ENCODE measurements around the gene CYBC1.
A peak's percentile ranks its signal among the peaks of the same experiment; 100 is the strongest.

Gene CYBC1

DNA sequence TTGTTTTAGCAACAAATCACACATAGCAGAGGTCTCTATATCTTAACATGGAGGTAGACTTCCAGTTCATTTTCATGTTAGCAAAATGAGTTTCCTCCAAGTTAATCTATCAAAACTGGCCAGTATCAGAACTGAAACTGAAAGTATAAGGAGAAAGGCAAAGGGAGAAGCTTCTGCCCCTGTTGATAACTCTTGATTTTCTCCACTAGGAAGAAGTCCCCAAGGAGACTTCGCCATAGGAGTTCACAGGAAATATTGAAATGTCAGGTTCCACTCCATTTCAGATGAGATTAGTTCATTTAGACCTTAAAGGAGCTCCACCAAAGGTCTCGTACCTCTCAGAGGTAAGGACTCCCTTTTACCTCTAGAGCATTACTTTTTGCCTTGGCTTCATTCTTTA, 31.0 kb downstream of the CYBC1 start:
- TF ChIP-seq, protein P1, sequence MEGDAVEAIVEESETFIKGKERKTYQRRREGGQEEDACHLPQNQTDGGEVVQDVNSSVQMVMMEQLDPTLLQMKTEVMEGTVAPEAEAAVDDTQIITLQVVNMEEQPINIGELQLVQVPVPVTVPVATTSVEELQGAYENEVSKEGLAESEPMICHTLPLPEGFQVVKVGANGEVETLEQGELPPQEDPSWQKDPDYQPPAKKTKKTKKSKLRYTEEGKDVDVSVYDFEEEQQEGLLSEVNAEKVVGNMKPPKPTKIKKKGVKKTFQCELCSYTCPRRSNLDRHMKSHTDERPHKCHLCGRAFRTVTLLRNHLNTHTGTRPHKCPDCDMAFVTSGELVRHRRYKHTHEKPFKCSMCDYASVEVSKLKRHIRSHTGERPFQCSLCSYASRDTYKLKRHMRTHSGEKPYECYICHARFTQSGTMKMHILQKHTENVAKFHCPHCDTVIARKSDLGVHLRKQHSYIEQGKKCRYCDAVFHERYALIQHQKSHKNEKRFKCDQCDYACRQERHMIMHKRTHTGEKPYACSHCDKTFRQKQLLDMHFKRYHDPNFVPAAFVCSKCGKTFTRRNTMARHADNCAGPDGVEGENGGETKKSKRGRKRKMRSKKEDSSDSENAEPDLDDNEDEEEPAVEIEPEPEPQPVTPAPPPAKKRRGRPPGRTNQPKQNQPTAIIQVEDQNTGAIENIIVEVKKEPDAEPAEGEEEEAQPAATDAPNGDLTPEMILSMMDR (IDR thresholded peaks at IDR 0.05; ENCODE audit: low read depth, low read length, missing control alignments): no peak
- peak overlapping the region; percentile 77; the same call in 1 of the 2 replicates for H3K4me3 ChIP-seq (ENCODE audit: low read depth, low read length)
- DNase-seq (ENCODE audit: low read depth): no peak

DNA sequence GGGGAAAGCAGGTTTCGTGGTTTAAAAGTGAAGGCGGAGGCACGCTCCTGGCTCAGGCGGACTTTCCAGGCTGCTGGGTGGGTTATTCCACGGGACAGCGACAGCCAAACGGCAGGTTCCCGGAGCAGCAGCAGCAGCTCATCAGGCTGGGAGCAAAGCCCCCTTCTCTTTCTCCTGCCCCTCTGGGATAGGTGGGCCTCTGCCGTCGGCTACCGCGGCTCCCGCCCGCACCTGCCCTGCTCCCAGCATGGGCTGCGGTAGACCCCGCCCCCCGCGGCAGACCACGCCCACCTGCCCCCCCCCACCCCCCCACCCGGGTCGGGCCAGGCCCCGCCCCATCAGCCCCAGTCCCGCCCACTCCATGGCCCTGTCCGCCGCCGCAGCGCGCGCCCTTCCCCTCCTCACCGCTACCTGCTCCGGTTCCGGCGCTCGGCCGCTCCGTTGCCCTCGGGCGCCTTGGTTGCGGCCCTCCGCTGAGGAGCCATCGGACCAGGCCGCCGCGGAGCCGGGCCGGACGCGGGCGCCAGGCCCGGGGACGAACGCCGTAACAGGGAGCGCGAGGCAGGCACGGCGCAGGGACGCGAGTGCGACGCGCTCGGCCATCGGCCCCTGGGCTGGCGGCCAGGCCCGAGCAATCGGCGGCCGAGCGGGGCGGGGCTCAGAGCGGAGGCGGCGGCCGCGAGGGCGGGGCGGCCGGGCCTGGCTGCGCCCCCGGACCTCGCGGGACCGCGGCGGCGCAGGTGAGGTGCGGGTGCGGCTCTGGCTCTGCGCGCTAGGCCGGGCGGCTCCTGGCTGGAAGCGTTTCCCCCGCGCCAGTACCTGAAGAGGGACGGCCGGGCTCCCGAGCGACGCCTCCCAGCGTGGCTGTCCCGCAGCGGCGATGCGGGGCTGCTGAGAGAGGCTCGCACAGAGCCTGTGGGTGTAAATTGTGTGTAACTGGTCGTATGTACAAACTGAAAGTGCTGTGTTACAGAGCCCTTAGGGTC, 32.3 kb downstream of the CYBC1 start, which contains the start of the genes HEXD and OGFOD3:
HEXD (plus strand) TSS at position 347 of the 986 bp plus-strand sequence. CDS start 1,453 bp downstream, outside the sequence.
OGFOD3 (minus strand) TSS at position 586 of the 986 bp plus-strand sequence; CDS start at position 485, 101 bp downstream.
- no peak for DNase-seq (ENCODE audit: low read depth)
- H3K4me3 ChIP-seq (ENCODE audit: low read depth, low read length): peak within 1 kb of the TSS; percentile 77
- TF ChIP-seq, protein P1 (IDR thresholded peaks at IDR 0.05; ENCODE audit: low read depth, low read length, missing control alignments): no peak

DNA sequence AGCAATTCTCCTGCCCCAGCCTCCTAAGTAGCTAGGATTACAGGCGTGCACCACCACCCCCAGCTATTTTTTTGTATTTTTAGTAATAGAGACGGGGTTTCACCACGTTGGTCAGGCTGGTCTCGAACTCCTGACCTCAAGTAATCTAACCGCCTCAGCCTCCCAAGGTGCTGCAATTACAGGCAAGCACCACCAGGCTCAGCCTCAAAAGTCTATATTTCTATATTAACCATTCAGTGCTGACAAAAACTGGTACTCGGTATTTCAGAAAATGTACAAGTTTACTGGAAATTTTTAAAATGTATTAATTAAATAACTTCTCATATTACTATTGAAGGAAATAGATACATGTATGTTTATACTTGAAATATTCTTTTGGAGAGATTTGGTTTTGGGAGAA, 33.8 kb downstream of the CYBC1 start:
- no peak overlapping the region for H3K4me3 ChIP-seq (ENCODE audit: low read depth, low read length)
- TF ChIP-seq, protein P1 (IDR thresholded peaks at IDR 0.05; ENCODE audit: low read depth, low read length, missing control alignments): peak; percentile 18
- no peak for DNase-seq (ENCODE audit: low read depth)

DNA sequence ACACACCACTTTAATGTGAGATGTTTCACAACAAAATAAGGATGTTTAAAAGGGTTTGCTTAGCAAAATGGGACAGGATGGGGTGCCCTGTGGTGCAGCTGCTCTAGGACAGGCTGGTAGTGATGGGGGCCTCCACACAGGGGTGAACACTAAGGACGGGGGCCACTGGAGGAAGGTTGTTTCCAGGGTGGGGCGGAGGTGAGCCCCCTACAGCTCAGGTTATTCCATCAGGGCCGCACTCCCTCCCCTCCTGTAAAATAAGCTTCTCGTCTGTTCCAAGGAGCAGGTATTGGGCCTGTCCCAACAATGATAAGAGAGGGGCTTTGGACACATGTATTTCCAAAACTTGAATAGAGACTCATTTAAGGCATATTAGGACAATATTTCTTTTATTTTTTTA, 34.3 kb downstream of the CYBC1 start:
- H3K4me3 ChIP-seq (ENCODE audit: low read depth, low read length): no peak overlapping the region
- DNase-seq (ENCODE audit: low read depth): no peak
- TF ChIP-seq, protein P1 (IDR thresholded peaks at IDR 0.05; ENCODE audit: low read depth, low read length, missing control alignments): no peak

DNA sequence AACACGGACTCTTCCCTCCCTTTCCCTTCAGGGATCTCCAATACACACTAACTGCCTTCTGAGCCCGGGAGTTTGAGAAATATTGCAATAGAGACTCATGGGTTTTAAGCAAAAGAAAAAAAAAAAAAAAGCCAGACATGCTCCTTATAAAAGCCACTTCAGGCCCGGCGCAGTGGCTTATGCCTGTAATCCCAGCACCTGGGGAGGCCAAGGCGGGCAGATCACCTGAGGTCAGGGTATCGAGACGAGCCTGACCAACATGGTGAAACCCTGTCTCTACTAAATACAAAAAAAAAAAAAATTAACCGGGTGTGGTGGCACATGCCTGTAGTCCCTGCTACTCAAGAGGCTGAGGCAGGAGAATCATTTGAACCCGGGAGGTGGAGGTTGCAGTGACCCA, 34.8 kb downstream of the CYBC1 start:
- TF ChIP-seq, protein P1 (IDR thresholded peaks at IDR 0.05; ENCODE audit: low read depth, low read length, missing control alignments): no peak
- no peak overlapping the region for H3K4me3 ChIP-seq (ENCODE audit: low read depth, low read length)
- DNase-seq (ENCODE audit: low read depth): no peak

DNA sequence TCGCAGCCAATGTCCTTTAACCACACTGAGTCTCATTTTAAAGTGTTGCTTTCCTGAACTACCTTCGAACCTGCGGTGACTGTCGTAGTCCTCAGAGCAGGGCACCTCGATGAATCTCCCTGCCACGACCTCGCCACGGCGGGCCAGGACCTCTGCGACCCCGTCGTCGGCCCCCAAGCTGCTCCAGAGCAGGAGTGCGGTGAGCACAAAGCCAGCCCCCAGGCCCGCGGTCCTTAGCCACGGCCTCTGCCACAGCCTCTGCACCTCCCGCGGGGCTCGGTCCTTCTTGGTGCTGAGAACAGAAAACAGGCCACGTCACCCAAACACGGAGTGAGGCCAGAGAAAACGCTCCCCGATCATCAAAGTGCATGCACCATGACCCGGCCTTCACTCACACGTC, 35.2 kb downstream of the CYBC1 start:
- no peak for DNase-seq (ENCODE audit: low read depth)
- TF ChIP-seq, protein P1 (IDR thresholded peaks at IDR 0.05; ENCODE audit: low read depth, low read length, missing control alignments): no peak
- H3K4me3 ChIP-seq (ENCODE audit: low read depth, low read length): no peak overlapping the region
